GM13976 (cell line): ENCODE data around the gene TTYH2.

Source experiments
- DNase-seq: peaks from one replicate; pipeline ENCODE4 v3.0.0; 2012; ENCODE audit warnings: low spot score
- CTCF ChIP-seq: IDR thresholded peaks from 2 replicates; pipeline ENCODE4 v1.5.1; 2012; ENCODE audit warnings: borderline replicate concordance, mild to moderate bottlenecking; ENCODE audit not compliant: insufficient read depth; ENCODE audit errors: extremely low read depth, missing control alignments, control extremely low read depth
- in situ Hi-C: fragments of 300-500 bp; cut with MboI; formaldehyde crosslinking; loops from one replicate; pipeline ENCODE4 v1.12.0; 2022; ENCODE audit warnings: low sequenced_read_pairs, mixed read lengths, inconsistent platforms; ENCODE audit not compliant: unreplicated experiment

TTYH2 gene

DNA sequence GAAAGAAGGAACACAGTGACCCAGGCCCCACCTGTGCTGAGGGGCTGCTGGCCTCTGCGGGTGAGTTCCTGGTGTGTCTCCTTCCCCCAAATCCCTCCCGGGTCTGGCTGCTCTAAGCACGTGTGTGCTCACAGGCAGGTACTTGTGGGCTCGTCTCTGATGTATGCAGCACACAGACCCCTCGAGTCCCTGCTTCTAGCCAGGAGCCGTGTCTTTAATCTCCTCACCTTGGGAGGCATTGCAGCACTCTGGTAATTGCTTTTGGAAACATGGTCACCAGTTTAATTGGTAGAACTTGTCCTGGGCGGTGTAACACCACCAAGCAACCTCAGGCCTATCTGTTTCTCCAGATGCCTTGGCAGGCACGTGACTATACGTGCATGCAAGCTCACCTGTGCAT is 18.7 kb upstream of the TTYH2 start:
- no peak for DNase-seq
- in situ Hi-C loops: no loop called here
- TF ChIP-seq CTCF: no peak

DNA sequence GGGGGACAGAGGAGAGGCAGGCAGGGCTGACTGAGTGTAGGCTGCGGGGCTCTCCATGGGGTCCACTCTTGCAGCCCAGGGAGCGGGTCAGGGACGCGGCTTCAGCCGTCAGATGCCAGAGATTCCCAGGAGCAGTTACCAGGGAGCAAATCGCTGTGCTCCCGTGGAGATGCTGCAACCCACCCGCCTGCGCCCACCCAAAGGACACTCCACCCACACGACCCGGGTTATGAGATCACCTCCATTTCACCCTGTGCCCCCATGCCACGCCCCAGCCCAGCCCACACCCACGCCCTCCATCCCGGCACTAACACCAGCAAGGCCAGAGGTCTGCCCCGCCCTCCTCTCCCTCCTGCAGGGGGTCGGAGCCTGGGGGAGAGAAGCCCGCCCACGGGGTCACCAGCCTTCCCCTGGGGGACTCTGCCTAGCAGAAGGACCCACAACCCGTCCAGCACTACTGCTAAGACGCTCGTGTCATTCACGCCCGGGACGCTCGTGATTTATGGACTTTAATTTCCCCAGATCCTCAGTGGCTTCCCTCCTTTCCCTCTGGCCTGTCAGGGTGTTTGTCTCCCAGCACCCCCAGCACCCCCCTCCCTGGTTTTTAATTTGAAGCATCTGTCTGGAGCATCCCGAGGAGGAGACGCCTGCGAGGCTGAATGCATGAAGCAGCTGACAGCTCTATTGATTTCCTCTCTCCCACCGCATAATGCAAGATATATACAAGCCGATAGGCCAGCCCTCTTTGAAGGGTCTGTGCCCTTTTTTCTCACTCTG is 16.6 kb upstream of the TTYH2 start:
- in situ Hi-C loops: no loop called here
- TF ChIP-seq CTCF: no peak
- DNase-seq: no peak

DNA sequence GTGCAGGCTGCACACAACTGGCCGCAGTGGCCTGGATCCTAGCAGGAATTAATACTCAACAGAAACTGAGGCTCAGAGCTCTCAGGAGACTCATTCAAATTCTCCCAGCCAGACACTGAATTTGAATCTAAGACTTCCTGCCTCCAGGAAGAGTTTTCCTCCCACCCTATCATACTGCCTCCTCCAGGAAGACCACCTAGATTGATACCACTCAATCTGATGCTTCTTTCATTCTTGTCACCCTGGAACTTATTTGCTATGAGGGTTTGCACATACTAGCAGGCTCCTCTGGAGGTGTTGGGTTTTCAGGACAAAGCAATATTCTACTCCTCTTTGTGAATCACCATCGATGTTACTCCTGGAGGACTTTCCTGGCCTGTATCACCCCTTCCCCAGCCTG is 15.6 kb upstream of the TTYH2 start:
- in situ Hi-C loops: no loop called here
- DNase-seq: no peak
- no peak for TF ChIP-seq CTCF

- no peak for TF ChIP-seq CTCF
- in situ Hi-C loops: no loop called here
- DNase-seq: no peak
Observed at GRCh38 chr17:74198694-74199093, 14.7 kb upstream of the TTYH2 start.

GRCh38 chr17:74199306-74200092 is 13.9 kb upstream of the TTYH2 start:
- peak; percentile 93 for TF ChIP-seq CTCF
- peak; percentile 85 for DNase-seq
- in situ Hi-C loops: no loop called here

GRCh38 chr17:74200112-74200511 is 13.3 kb upstream of the TTYH2 start:
- in situ Hi-C loops: no loop called here
- DNase-seq: no peak
- TF ChIP-seq CTCF: no peak
